Ascending aorta (tissue), 2 donors: ENCODE results near the gene BTF3. TPM values are rescaled to one million over a fixed set of nuclear protein-coding genes. Genes with fewer than 3 reads are reported as not detected.

Experiments used
- DNase-seq, 2 donors: peaks; one replicate each; pipeline ENCODE4 v3.0.0-alpha.2; 2019; ENCODE audit warnings: low spot score in 2 of 2
- H3K27ac ChIP-seq, 2 donors: fragments of 200-600 bp; sonication (generic); one replicate each; pipeline ENCODE4 v1.5.1; 2016 to 2017; ENCODE audit warnings: mild to moderate bottlenecking in 1 of 2
- H3K27me3 ChIP-seq: fragments of 200-600 bp; sonication (generic); one replicate; pipeline ENCODE4 v1.5.1; 2017
- H3K36me3 ChIP-seq, 2 donors: fragments of 200-600 bp; sonication (generic); one replicate each; pipeline ENCODE4 v1.5.1; 2016
- H3K4me1 ChIP-seq, 2 donors: fragments of 200-600 bp; sonication (generic); one replicate each; pipeline ENCODE4 v1.5.1; 2016 to 2017; ENCODE audit warnings: mild to moderate bottlenecking in 1 of 2
- H3K4me3 ChIP-seq, 2 donors: fragments of 200-600 bp; sonication (generic); one replicate each; pipeline ENCODE4 v1.5.1; 2016 to 2017; ENCODE audit warnings: mild to moderate bottlenecking in 1 of 2
- H3K9me3 ChIP-seq, 2 donors: fragments of 200-600 bp; sonication (generic); one replicate each; pipeline ENCODE4 v1.5.1; 2016
- intact Hi-C: fragments of 100-400 bp; cut with DNase I; formaldehyde crosslinking; loops from one replicate; pipeline ENCODE4 v1.15.1; 2023
- total RNA-seq: library from RNA; depleted of rRNA; stranded (reverse); fragments of >200 nt; gene quantifications from one replicate; pipeline ENCODE4 v1.1.0, GENCODE V29; 2016
- TF ChIP-seq, protein P1 (sequence below), 3 experiments: fragments of 200-600 bp in 2 of 3; fragments of 450-650 bp in 1 of 3; sonication (generic) in 2 of 3; IDR thresholded peaks; one replicate each; pipeline ENCODE4 v1.5.1; 2016 to 2019; ENCODE audit warnings: antibody characterized with exemption in 3 of 3, mild to moderate bottlenecking in 1 of 3, moderate library complexity in 1 of 3

BTF3 gene
- total RNA-seq, 1 donor from 2014 or later: 235 TPM

DNA sequence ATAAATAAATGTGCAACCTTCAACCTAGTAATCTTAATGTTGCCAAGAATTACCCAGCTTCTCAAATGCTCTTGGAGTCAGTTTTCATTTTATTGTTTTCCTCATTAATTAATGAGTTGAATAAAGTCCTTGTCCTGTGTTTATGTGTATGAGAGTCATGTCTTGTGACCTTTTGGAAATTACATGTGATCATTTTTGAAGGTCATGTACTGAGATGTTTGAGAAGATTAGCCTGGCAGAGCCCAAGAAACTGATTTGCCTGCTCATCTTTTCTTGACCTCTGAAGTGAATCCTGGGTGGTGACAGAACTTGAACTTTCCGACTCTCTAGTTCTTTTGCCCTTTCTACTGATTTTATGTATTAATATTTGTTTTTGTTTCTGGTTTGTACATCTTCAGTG, 51.8 kb downstream of the BTF3 start:
- Histone ChIP-seq H3K4me3 (no peak overlapping the region), H3K9me3 (no peaks in the 10 kb centered on the region), H3K36me3 (peaks cover 19 to 34% of the 10 kb centered on the region in 2 donors), H3K27ac (no peak overlapping the region), H3K4me1 (no peaks in the 10 kb centered on the region), H3K27me3 (no peaks in the 10 kb centered on the region)
- intact Hi-C loops: no loop called here
- TF ChIP-seq, protein P1, sequence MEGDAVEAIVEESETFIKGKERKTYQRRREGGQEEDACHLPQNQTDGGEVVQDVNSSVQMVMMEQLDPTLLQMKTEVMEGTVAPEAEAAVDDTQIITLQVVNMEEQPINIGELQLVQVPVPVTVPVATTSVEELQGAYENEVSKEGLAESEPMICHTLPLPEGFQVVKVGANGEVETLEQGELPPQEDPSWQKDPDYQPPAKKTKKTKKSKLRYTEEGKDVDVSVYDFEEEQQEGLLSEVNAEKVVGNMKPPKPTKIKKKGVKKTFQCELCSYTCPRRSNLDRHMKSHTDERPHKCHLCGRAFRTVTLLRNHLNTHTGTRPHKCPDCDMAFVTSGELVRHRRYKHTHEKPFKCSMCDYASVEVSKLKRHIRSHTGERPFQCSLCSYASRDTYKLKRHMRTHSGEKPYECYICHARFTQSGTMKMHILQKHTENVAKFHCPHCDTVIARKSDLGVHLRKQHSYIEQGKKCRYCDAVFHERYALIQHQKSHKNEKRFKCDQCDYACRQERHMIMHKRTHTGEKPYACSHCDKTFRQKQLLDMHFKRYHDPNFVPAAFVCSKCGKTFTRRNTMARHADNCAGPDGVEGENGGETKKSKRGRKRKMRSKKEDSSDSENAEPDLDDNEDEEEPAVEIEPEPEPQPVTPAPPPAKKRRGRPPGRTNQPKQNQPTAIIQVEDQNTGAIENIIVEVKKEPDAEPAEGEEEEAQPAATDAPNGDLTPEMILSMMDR (IDR thresholded peaks at IDR 0.05): no peak
- no peak for DNase-seq

DNA sequence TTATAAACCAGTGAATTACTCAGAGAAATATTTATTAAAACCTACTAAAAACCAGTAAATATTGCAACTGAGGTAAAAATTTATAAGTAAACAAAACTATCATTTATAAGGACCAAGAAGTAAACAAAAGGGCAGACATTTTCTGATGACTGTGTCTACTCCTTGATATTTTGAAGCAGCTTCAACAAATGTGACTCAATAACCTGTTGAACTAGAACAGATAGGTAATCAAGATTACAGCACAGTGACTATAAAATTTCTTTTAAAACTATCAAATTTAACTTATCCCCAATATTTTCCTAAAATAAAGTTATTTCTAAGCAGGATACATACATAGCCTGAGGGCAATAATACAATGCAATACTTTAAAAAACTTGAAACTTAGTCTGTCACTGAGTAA, 54.4 kb downstream of the BTF3 start:
- H3K27me3 ChIP-seq: no peaks in the 10 kb centered on the region
- no peaks in the 10 kb centered on the region for H3K9me3 ChIP-seq
- DNase-seq: no peak
- no peaks in the 10 kb centered on the region for H3K4me1 ChIP-seq
- no peak overlapping the region for H3K4me3 ChIP-seq
- TF ChIP-seq, protein P1 (IDR thresholded peaks at IDR 0.05): no peak
- intact Hi-C loops: no loop called here
- peaks cover 37 to 57% of the 10 kb centered on the region in 2 donors for H3K36me3 ChIP-seq
- no peak overlapping the region for H3K27ac ChIP-seq

Other genes with a start within 250 kb of the BTF3 start
- 7.1 TPM for gene FOXD1, start 49.7 kb upstream of the BTF3 start, total RNA-seq
- gene ANKRA2, start 67.2 kb downstream of the BTF3 start, total RNA-seq: 6.9 TPM
- 4.9 TPM for gene UTP15, start 67.3 kb downstream of the BTF3 start, total RNA-seq
- gene ARHGEF28, start 127.8 kb downstream of the BTF3 start, total RNA-seq: 15.1 TPM